Stimulated activated CD8-positive, alpha-beta memory T cell treated with anti-CD3 and anti-CD28 coated beads, Interleukin-12 subunit alpha, Interleukin-12 subunit beta, amount 100 ng/mL, for 24 hours (primary cell): ENCODE measurements around the gene CALD1.

Experiments
- DNase-seq: peaks from one replicate; pipeline ENCODE4 v3.0.0-alpha.2; 2020; ENCODE audit errors: extremely low read depth

Gene CALD1

DNA sequence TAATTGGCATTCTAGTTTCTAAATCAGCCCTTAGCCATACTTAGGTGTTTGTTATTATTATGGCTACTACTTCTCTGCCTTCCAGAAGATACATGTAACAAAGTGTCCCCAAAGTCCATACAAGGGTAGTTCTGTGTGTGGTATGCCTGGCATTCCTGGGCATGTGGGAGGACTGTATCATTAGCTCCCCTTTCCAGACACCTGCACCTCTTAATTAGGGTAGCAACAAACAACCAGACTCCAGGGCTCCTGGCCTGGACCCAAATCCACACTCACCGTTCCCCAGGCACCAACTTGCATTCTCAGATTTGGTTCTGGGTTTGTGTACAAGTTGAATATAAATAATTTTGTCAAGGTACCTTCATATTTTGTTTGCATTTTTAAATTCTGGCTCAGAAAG lies 15.5 kb upstream of the CALD1 start:
- no peak for DNase-seq

DNA sequence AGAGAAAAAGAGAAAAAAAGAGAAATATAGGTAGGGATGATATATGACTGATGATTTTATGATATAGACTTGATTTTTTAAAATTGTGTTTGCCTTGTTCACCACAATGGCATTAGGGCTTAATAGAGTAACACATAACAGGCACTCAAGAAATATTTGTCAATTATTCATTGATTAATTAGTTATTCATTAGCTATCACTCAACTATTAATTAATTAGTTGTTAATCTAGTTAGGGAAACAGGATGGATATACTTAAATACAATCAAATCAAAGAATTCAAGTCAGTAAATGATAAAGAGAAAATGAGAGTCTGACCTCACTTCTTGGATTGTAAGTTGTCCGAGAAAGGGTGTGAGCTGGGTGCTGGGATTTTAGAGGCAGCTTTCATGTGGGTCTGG lies 15.1 kb upstream of the CALD1 start:
- no peak for DNase-seq

DNA sequence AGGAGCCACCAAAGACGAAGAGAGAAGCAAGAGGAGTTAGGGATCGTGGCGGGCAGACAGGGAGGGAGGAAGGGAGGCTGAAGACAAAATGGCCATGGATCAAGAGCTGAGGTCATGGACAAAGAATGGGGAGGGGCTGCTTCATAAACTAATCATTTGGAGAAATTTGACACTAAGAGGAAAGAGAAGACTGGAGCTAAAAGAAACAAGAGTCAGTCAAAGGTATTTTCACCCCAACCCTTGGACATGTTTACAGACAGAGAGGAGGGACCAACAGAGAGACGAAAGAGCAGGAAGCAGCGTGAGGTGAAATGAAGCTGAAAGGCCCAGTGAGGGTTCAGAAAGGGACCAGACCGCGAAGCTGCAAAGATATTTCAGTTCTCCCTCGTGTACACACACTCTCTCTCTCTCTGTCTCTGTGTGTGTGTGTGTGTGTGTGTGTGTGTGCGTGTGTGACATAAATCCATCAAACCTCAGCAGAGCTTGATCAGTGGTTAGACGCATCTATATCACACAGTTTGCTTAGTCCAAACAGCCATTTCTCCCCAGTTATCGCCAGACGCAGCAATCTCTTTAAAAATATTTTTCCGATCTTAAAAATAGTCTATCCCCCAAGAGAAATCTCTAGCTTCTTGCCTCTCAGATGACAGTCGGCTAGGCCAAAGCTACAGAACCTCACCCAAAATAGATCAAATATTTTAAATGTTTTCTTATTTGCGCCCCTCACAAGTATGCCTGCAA lies 12.5 kb upstream of the CALD1 start:
- no peak for DNase-seq

DNA sequence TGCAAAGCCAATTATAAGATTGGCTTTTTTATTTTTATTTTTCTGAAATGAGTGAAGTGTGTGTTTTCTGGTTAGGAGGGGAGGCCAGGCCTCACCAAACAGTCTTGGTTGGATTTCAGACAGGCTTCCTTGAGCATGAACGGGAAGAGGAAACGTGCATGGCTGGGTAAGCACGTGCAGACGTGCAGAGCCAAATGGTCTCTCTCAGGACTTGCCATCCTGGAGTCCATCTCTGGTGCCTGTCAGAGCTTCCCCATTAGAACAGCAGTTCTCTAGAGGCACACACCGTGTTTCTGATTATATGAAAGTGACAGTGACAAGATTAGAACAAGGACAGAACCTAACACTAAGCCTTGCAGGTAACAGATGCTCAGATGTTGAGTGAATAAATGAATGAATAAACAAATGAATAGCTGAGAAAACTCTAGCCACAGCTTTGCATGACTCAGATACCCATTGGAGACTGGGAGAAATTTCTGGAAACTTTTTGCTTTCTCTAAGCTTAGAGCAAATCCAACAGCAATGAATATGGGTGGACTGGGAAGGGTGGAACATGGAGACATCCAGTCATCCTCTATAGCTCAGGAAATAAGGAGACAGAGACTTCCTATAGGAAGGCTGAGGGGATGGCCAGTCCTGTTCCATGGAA lies 11.8 kb upstream of the CALD1 start:
- no peak for DNase-seq

DNA sequence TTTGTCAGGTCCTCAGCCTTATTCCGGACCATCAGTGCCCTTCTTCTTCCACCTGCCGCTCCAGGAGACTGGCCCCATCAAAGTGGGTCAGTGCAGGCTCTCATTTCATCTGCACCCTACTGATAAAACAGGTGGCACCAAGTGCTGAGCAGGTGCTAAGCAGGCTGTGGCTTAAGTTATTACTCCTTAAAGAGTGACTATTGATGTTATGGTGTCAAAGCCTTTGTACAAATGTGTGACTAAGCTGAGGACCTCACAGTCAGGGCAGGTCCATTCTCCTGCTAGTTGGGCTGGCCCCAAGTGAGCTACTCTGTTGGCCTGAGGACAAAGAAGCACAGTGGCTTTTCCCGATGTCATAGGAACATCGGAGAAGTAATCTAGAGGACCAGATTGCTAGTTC lies 11.2 kb upstream of the CALD1 start:
- no peak for DNase-seq

DNA sequence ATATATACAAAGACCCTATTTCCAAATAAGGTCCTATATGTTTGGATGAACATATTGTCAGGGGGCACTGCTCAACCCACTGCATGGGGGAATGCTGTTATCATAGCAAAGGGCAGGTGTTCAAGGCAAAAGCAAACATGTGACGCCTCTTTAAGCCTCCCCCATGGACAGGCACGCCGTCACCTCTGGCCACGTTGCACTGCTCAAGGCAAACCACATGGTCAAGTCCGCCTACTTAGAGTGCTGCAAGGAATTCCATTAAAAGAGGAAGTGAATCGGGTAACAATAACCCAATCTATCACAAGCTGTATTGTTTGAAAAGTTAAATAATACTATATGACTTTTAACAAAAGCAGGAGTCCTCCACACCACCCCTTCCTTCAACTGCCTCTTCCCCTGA lies 8.8 kb upstream of the CALD1 start:
- DNase-seq, result no peak

DNA sequence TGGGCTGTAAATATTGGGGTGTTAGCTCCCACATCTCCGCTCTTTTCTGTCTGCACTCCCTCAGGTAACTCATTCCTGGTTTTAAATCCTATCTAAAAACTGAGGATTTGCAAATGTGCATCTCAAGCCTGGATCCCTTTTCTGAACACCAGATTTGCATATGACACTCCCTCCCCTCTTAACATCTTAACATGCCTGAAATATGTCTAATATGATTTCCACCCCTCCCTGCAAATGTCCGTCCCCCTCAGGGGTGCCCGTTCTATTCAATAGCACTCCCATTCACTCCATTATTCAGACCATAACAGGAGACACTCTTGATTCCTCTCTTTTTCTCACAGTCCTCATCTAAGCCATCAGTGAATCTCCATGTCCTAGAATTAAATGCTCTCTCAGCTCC lies 8.3 kb upstream of the CALD1 start:
- no peak for DNase-seq

DNA sequence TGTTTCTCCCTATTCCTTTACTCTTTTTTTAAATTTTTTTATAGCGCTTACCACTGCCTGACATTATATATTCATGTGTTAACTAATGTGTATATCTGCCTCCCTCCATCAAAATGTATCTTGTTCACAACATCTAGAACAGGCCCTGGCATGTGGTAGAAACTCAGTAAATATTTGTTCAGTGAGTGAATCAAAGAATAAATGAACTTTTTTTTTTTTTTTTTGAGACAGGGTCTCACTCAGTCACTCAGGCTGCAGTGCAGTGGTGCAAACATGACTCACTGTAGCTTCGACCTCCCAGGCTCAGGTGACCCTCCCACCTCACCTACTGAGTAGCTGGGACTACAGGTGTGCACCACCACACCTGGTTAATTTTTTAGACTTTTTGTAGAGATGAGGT lies 7.5 kb upstream of the CALD1 start:
- DNase-seq, result no peak

DNA sequence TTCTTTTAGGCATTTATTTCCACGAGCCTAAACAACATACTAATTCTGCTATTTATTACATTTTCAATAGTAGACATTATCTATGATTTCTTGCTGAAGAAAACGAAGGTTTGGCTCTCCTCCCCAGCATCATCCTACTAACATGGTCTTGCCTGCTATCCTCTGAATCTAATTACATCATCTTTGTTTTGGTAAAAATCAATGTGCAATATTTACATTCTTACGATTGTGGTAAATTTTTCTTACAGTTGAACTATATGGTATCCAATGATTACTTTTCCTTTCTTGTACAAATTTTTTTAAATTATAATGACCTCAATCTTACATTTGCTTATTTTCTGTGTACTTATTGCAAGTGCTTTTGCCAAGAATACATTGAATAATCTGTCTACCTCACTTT lies 7.0 kb upstream of the CALD1 start:
- no peak for DNase-seq

DNA sequence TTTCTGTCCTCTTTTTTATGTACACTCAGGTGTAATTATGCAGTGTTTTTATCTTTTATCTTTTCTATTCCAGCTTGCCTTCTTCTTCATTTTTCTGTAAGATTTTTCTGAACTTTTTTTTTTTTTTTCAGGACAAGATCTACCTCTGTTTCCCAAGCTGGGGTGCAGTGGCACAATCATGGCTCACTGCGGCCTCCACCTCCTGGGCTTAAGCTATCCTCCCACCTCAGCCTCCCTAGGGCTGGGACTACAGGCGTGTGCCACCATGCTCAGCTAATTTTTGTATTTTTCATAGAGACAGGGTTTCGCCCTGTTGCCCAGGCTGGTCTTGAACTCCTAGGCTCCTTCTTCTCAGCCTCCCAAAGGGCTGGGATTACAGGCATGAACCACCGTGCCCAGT lies 6.3 kb upstream of the CALD1 start:
- no peak for DNase-seq

DNA sequence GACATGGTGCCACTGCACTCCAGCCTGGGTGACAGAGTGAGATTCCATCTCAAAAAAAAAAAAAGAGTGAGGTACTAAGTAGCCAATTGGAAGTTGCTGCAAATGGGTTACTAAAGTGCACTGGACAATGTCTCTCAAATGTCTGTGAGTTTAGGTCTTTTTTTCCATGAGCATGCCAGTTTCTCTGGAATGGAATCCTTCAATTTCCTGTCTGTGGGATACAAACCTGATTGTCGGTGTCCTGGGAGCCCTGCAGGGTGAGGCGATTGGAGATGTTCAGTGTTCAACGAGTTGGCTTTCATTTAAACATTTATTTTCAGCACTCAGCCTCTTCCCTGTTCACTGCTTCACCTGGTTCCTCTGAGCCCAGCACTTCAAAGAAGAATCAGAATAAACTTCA lies 5.3 kb upstream of the CALD1 start:
- DNase-seq, result no peak

DNA sequence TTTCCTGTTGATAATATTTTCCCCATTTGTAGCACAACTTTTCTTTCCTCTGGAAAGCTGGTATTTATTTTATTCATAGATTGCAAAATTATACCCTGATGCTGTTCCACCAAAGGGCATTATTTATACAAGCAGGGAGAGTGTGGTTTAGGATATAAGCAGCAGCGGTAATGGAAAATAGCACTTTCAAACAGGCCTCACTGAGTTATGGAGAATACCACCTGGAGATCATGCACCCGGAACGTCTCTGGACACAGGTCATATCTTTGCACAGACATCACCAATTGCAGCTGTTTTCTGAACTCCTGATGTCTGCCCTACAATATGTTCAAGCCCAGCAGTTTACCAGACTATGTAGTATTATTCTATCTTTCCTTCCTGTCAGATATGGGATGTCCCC lies 2.0 kb upstream of the CALD1 start:
- DNase-seq, result no peak

DNA sequence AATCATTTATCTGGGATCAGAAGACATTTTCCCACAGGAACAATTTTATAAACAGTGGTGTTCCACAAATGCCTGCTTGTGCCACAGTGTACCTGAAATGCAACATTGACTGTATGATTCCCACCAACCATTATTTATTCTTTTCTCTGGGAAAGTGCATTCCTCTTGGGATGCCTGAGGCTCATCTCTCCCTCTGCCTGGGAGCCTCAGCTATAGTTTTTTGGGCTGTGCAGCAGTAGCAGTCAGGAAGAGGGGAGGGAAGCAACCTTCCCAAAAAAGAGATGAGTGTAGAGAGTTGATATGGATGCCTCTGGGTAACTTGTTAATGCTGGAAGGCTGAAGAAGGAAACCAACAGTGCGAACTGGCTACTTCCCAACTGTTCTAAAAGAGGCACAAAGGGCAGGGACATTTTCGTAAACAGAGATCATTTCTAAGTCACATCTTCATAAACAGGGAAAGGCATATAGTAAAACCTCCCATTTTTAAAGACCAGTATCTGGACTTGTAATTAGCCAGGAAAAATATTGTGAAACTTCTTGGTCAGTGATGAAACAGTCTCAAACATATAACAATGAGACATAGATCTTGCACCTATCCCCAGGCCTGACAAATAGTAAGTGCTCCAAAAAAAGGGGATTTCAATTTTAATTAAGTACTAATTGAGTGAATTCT lies 1.4 kb upstream of the CALD1 start:
- no peak for DNase-seq

DNA sequence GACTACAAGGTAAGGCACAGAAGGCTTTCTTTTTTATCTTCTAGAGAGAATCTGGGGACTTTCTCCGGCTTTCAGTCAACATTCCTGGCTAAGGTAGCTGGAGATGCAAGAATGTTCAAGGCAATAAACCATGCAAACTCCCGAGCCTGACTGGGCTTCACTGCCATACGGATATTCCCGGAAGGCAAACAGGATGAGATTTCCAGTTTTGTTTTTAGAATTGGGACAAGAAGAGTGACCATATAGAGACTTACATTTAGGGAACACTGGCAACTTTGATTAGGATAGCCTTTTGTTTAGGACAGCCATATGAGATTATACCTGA lies 269 bp downstream of the CALD1 start:
- DNase-seq, result no peak

DNA sequence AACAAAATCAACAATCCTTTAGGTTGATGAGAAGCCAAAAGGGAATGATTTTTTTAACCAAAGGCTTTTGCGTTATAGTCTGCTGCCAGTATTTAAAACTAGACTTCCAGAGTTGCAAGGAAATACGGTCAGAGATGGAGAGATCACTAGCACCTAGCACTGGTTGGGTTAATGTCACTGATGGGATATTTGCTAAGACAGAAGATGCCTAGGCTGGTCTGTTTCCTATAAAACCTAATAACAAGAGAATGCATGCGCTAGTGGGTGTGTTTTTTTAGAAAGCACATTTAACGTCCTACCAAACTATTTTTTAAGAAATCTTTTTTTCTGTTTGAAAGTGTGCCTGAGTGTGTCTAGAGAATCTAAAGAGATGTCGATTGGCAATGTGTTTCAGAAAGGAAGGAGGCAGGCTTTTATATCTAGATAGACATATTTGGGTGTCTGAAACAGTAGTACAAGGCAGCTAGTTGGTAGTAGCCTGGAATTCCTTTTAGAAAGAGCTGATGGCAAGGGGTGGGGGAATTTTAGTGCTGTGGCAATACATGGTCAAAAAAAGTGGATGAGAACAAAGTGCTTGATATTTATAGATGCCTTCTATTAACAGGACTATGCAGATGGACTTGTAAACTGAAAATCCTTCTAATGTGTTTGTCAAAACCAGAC lies 863 bp downstream of the CALD1 start:
- DNase-seq, result no peak

DNA sequence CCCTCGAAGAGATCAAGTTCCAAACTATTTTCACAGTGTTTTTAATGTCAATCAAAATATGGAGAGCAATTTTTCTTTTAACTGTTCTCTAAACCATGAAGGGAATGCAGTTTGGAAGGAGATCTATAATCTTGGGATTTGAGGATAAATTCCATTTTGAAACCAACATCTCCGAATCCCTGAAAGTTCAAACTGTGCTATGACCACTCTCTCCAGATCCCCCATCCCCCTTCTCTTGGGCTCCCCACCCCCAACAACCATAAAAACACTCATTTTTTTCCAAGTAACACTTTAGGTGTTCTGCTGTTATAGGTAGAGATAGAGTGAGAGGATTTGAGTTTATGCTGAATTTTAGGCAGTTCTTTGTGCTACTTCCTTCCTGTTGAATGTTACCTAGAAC lies 1.7 kb downstream of the CALD1 start:
- DNase-seq, result no peak

DNA sequence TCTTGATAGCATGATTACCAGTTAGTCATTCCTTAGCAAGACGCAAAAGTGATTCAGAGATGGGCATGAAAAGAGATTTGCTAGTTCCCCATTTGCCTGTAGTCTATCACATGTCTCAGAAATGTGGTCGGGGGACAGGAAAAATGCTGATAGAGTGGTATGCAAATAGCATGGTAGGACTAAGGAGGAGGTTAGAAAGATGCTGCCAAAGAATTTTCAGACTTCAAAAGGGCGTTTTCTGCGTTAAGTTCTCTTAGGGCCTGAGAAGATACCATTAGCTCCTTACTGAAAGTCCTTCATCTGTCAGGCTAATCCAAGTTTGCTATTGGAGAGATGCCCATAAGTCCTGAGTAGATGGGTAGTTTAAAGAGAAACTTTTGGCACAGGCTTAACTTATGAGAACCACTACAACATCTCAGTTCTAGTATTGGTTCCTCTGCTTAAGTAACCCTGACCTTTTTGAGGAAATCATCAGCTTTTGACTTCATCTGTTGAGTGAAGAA lies 2.7 kb downstream of the CALD1 start:
- DNase-seq, result no peak

DNA sequence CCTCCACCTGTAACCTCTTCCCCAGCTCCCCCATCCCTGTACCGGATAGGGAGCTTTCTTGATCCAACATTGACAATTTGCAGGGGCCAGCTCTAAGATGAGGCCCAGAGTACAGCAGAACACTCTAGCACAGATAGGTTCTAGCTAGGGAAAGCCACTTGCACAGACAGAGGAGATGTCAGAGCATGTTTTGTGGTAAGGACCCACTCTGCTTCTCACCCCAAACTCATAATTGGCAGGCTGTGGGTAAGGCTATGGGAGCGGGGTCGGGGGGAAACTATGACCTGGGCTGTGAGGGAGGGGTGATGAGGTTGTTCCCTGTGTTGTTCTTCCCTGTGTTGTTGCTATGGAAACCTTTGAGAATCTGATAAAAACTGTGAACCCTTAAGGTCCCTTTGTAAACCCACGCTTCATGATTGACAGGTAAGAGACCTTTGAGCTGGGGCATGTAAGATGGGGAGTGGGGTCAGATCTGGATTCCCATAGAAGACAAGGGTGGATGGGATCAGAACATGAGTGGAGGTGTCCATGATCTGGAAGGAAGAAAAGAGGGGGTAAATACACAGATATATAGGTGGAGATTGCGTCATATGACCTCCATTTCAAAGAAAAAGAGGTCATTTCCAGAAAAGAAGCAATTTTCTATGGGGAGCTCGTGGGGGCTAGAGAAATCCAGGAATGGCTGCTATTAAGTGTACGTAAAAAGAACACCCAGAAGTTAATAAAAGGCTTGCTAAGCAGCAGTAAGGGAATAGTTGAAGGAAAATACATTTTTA lies 4.0 kb downstream of the CALD1 start:
- DNase-seq, result no peak

DNA sequence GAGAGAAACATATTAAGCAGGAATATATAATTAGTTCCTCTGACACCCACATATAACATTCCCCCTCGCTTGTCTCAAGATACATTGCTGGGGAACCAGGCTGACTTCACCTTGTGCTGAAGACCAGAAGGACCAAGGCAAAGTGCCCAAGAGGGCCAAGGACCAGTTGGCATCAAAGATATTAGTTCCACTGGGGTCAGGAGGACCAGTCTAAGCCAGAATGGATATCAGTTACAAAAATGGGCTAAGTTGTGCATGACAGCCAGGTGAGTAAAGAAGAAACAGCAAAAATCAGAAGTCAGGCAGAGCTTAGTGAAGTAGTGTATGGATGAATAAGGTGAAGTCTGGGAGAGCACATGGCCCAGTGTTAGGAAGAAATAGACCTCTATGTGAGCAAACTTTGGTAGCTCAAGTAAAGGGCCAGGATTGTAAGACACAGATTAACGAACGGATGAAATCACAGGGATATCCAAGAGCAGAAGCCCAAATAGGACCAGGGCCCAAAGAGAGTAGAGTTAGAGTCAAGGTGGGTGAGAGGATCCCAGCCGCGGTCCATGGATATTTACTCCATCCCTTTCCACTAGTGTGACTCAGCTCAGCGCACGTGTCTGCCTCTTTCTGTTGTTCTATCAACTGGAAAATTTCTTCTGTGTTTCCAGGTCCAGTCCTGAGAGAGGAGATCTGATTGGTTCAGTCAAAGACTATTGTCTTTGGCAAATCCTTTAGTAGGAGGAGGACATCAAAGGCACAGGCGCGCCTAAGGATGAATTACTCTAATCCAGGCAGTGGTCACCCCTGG lies 5.0 kb downstream of the CALD1 start:
- no peak for DNase-seq

DNA sequence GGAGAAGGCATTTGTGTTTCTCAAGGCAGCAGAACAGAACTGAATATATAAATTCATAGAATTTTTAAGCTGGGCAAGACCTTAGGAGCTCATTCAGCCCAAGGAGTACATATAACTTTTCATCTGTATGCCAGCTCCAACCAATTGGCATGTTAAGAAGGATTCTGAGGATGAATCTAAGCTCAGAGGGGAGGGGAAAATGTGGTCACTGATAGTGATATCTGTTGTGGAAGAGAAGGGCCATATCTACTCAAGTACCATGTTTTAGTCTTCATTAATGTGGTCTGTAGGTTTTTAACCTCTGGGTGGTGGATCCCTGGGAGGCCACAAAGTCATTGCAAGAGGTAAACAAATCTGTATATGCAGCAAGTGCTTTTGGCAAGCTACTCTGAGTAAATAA lies 6.4 kb downstream of the CALD1 start:
- DNase-seq, result no peak

DNA sequence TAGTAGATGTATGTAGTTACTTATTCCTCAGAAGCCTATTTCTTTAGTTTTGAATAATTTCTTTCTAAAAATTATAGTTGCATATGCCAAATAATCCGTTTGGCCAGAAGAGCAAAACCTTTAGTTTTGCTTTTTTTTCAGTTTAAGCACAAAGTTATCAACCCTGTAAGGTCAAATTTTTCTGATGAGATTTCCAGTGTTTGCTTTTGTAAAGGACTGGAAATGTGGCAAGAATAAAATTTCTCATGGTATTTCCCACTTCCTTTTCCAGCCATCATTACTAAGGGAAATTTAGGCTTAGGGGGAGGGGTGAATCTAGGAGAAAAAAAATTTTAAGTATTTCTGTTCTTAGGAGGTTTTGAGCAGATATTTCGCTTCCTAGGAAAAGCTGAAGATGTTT lies 7.6 kb downstream of the CALD1 start:
- no peak for DNase-seq
